H1 (cell line): ENCODE data around the gene CELF3. TPM values are rescaled to one million over a fixed set of nuclear protein-coding genes. Genes with fewer than 3 reads are reported as not detected.
A peak's percentile ranks its signal among the peaks of the same experiment; 100 is the strongest.

ENCODE experiments used
- CTCF ChIA-PET: fragments of 300-600 bp; sonication (Branson Sonifier 250); formaldehyde crosslinking; loops from one replicate; lab custom pipeline; 2021; ENCODE audit not compliant: partially characterized antibody; lab: Charles Lee
- POLR2A ChIA-PET: fragments of 300-600 bp; sonication (Branson Sonifier 250); formaldehyde crosslinking; loops from one replicate; lab custom pipeline; 2021; ENCODE audit warnings: inconsistent platforms; ENCODE audit not compliant: partially characterized antibody; lab: Charles Lee
- DNase-seq, 2 experiments: peaks; one replicate each; pipeline versions ENCODE4 v3.0.0 to v3.0.0-alpha.2; 2010 to 2022; ENCODE audit warnings: low spot score in 2 of 2, low read depth in 1 of 2, mixed read lengths in 1 of 2
- FAIRE-seq: peaks from 2 replicates; lab custom pipeline; 2011; peaks lifted over from hg19 to GRCh38; lab: Jason Lieb, UNC
- H2AFZ ChIP-seq: 2 replicates; pipeline ENCODE4 v1.8.1; 2012; ENCODE audit warnings: low read length, inconsistent platforms
- H2AK5ac ChIP-seq: 2 replicates; pipeline ENCODE4 v1.6.1; 2013; ENCODE audit warnings: low read depth, low read length
- H2BK120ac ChIP-seq: replicated peaks from 2 replicates; pipeline ENCODE3; 2013; ENCODE audit warnings: low read depth, low read length, inconsistent platforms
- H2BK12ac ChIP-seq: 2 replicates; pipeline ENCODE4 v1.6.1; 2013; ENCODE audit warnings: low read depth, low read length
- H2BK15ac ChIP-seq: 2 replicates; pipeline ENCODE4 v1.6.1; 2013; ENCODE audit warnings: low read length
- H2BK20ac ChIP-seq: 2 replicates; pipeline ENCODE4 v1.6.1; 2013; ENCODE audit warnings: low read length
- H2BK5ac ChIP-seq: 2 replicates; pipeline ENCODE4 v1.6.1; 2013; ENCODE audit warnings: low read depth, low read length
- H3K14ac ChIP-seq: 2 replicates; pipeline ENCODE4 v1.6.1; 2013; ENCODE audit warnings: inconsistent platforms; ENCODE audit not compliant: insufficient read length
- H3K18ac ChIP-seq: 2 replicates; pipeline ENCODE4 v1.6.1; 2013; ENCODE audit warnings: low read length; ENCODE audit errors: extremely low read depth
- H3K23ac ChIP-seq: 2 replicates; pipeline ENCODE4 v1.6.1; 2013; ENCODE audit warnings: inconsistent platforms; ENCODE audit not compliant: insufficient read length
- H3K23me2 ChIP-seq: 2 replicates; pipeline ENCODE4 v1.6.1; 2013; ENCODE audit warnings: low read depth, low read length
- H3K27ac ChIP-seq: 2 replicates; pipeline ENCODE4 v1.6.1; 2011; ENCODE audit warnings: low read depth, low read length, inconsistent platforms
- H3K27me3 ChIP-seq, 4 experiments: replicated peaks in 1 of 4; 1 replicate in 1 of 4; 2 replicates in 3 of 4; pipeline versions ENCODE4 v1.6.1 to v1.8.1; 2011 to 2013; ENCODE audit warnings: low read length in 3 of 4, mild to moderate bottlenecking in 3 of 4, inconsistent platforms in 2 of 4, mixed read lengths in 2 of 4, moderate library complexity in 1 of 4; ENCODE audit not compliant: control insufficient read depth in 3 of 4, insufficient read depth in 3 of 4; ENCODE audit errors: extremely low read depth in 1 of 4
- H3K36me3 ChIP-seq, 4 experiments: 2 replicates each; pipeline versions ENCODE4 v1.6.1 to v1.8.1; 2011 to 2013; ENCODE audit warnings: mild to moderate bottlenecking in 4 of 4, low read length in 3 of 4, moderate library complexity in 2 of 4, control low read depth in 1 of 4, inconsistent platforms in 1 of 4; ENCODE audit not compliant: insufficient read depth in 4 of 4, control insufficient read depth in 2 of 4
- H3K4ac ChIP-seq: replicated peaks from 2 replicates; pipeline ENCODE3; 2013; ENCODE audit warnings: low read length, low read depth, mixed read lengths, inconsistent platforms; ENCODE audit not compliant: insufficient read length
- H3K4me1 ChIP-seq, 4 experiments: replicated peaks in 1 of 4; 1 replicate in 1 of 4; 2 replicates in 3 of 4; pipeline versions ENCODE4 v1.6.1 to v1.8.1; 2011 to 2013; ENCODE audit warnings: low read length in 3 of 4, inconsistent platforms in 2 of 4, mixed read lengths in 1 of 4; ENCODE audit not compliant: insufficient read depth in 4 of 4, control insufficient read depth in 3 of 4
- H3K4me2 ChIP-seq, 2 experiments: 2 replicates each; pipeline versions ENCODE4 v1.6.1 to v1.8.1; 2011 to 2013; ENCODE audit warnings: low read depth in 2 of 2, low read length in 2 of 2, control low read depth in 1 of 2, inconsistent platforms in 1 of 2, mild to moderate bottlenecking in 1 of 2; ENCODE audit not compliant: insufficient read depth in 1 of 2
- H3K4me3 ChIP-seq, 4 experiments: fragments of 200-600, 300-600 bp in 1 of 4; sonication (generic), shearing (Covaris generic), sonication (Bioruptor Twin) in 1 of 4; 2 replicates each; pipeline versions ENCODE4 v1.5.1 to v1.8.1; 2011 to 2016; ENCODE audit warnings: low read length in 4 of 4, low read depth in 3 of 4, control low read depth in 2 of 4, inconsistent platforms in 2 of 4, mild to moderate bottlenecking in 2 of 4, mixed read lengths in 1 of 4, moderate library complexity in 1 of 4; ENCODE audit not compliant: insufficient read depth in 2 of 4; ENCODE audit errors: extremely low read depth in 1 of 4
- H3K56ac ChIP-seq: replicated peaks from 2 replicates; pipeline ENCODE3; 2013; ENCODE audit warnings: low read depth, mild to moderate bottlenecking, mixed read lengths, low read length, inconsistent platforms; ENCODE audit not compliant: insufficient read length
- H3K79me1 ChIP-seq: 2 replicates; pipeline ENCODE4 v1.6.1; 2013; ENCODE audit warnings: low read depth, low read length, control low read depth
- H3K79me2 ChIP-seq, 2 experiments: 2 replicates each; pipeline versions ENCODE4 v1.6.1 to v1.8.1; 2012 to 2013; ENCODE audit warnings: low read length in 2 of 2, mild to moderate bottlenecking in 2 of 2, inconsistent platforms in 1 of 2; ENCODE audit not compliant: insufficient read depth in 2 of 2, control insufficient read depth in 1 of 2
- H3K9ac ChIP-seq, 4 experiments: replicated peaks in 1 of 4; 1 replicate in 1 of 4; 2 replicates in 3 of 4; pipeline versions ENCODE4 v1.6.1 to v1.8.1; 2011 to 2013; ENCODE audit warnings: low read depth in 3 of 4, low read length in 3 of 4, control low read depth in 2 of 4, mild to moderate bottlenecking in 2 of 4, moderate library complexity in 2 of 4, inconsistent platforms in 1 of 4; ENCODE audit errors: extremely low read depth in 1 of 4
- H3K9me3 ChIP-seq, 2 experiments: 2 replicates each; pipeline versions ENCODE4 v1.6.1 to v1.8.1; 2012 to 2013; ENCODE audit warnings: mild to moderate bottlenecking in 2 of 2, moderate library complexity in 2 of 2, control low read depth in 1 of 2, inconsistent platforms in 1 of 2, low read depth in 1 of 2, low read length in 1 of 2, mixed read lengths in 1 of 2; ENCODE audit not compliant: insufficient read depth in 2 of 2
- H4K20me1 ChIP-seq, 2 experiments: replicated peaks in 1 of 2; 2 replicates each; pipeline versions ENCODE3 to v1.8.1; 2011 to 2013; ENCODE audit warnings: inconsistent platforms in 2 of 2, low read length in 2 of 2, mild to moderate bottlenecking in 1 of 2; ENCODE audit not compliant: insufficient read depth in 2 of 2, control insufficient read depth in 1 of 2
- H4K5ac ChIP-seq: 2 replicates; pipeline ENCODE4 v1.6.1; 2013; ENCODE audit warnings: low read length, low read depth, mixed read lengths, inconsistent platforms; ENCODE audit not compliant: insufficient read length
- H4K8ac ChIP-seq: 2 replicates; pipeline ENCODE4 v1.8.0; 2013; ENCODE audit warnings: mild to moderate bottlenecking, moderate library complexity, low read length, inconsistent platforms; ENCODE audit not compliant: insufficient read depth; ENCODE audit errors: extremely low read depth
- H4K91ac ChIP-seq: replicated peaks from 2 replicates; pipeline ENCODE3; 2013; ENCODE audit warnings: low read length, mixed read lengths, inconsistent platforms; ENCODE audit not compliant: insufficient read length
- TBP ChIP-seq: IDR thresholded peaks from 2 replicates; pipeline ENCODE4 v1.6.1; 2011; ENCODE audit warnings: low read depth, low read length, improper control_type of control experiment
- WGBS, 2 experiments: shearing (Covaris generic) in 1 of 2; methylation state at CpG; one replicate each; pipeline versions ENCODE4 v1.1.6 to v1.1.7; 2013 to 2015; ENCODE audit warnings: low lambda C conversion rate in 2 of 2, mixed read lengths in 2 of 2, inconsistent platforms in 1 of 2, low coverage in 1 of 2, missing lambda C conversion rate in 1 of 2; ENCODE audit not compliant: insufficient replicate concordance in 2 of 2, insufficient coverage in 1 of 2, insufficient read length in 1 of 2; ENCODE audit errors: extremely low coverage in 1 of 2, missing lambda C conversion rate in 1 of 2; 5-methylcytosine and 5-hydroxymethylcytosine counted together
- polyA plus RNA-seq, 7 experiments: library from polyadenylated mRNA; depleted of rRNA in 3 of 7; stranded (reverse) in 5 of 7; unstranded in 2 of 7; fragments of >200 nt in 5 of 7; fragments of 200-250 nt in 2 of 7; gene quantifications; 1 replicate in 5 of 7; 2 replicates in 1 of 7; 4 replicates in 1 of 7; pipeline versions ENCODE4 v1.2.1 to v1.2.3, GENCODE V29; 2011 to 2013; ENCODE audit warnings: missing spikeins in 2 of 7, mixed read lengths in 2 of 7
- total RNA-seq: library from RNA; stranded (reverse); fragmentation: NEBNext Ultra II Directional; extraction: Animal tissue kit (Norgen Biotek cat#: 25700); gene quantifications from 2 replicates; pipeline ENCODE4 v1.2.1, GENCODE V29; 2021

The CELF3 gene
- total and polyA plus RNA-seq, 2 of the 8 experiments (the other 6 are each of a cell fraction or from before 2014, with no cell fraction given) = 0.34 to 1.2 TPM

GRCh38 chr1:151706464-151707415 lies 9.9 kb downstream of the CELF3 start:
- CTCF ChIA-PET = interaction anchor here (0.5 to 2.6 kb wide), 7 partner anchors 9 to 130 kb away, joined by 3 to 12 read pairs (median 4); partner anchors contain the start of genes CELF3 and RIIAD1
- no peak overlapping the region; the same call in 1 of the 2 replicates for H2BK5ac ChIP-seq

More at GRCh38 chr1:151706464-151707415, 9.9 kb downstream of the CELF3 start:
- H3K23me2 ChIP-seq = no peaks in the 10 kb centered on the region
- H3K79me2 ChIP-seq = no peaks in the 10 kb centered on the region
- no peak overlapping the region for H4K91ac ChIP-seq
- H2BK20ac ChIP-seq = no peak overlapping the region
- DNase-seq (no peak), FAIRE-seq (no peak)
- no peaks in the 10 kb centered on the region; a peak in 1 of 7 replicates for H3K27me3 ChIP-seq
- no peak overlapping the region for H3K4ac ChIP-seq
- no peak for TF ChIP-seq TBP
- no peaks in the 10 kb centered on the region for H3K36me3 ChIP-seq
- no peak overlapping the region for H2BK120ac ChIP-seq
- no peak overlapping the region for H3K4me2 ChIP-seq
- H3K9me3 ChIP-seq = no peaks in the 10 kb centered on the region
- no peak overlapping the region for H2BK15ac ChIP-seq
- H4K5ac ChIP-seq = no peak overlapping the region
- peaks cover 0 to 3% of the 10 kb centered on the region in 2 experiments for H4K20me1 ChIP-seq
- H3K9ac ChIP-seq = no peak overlapping the region
- POLR2A ChIA-PET = interaction anchor here (1.4 kb wide), 1 partner anchor 9 kb away, joined by 3 read pairs; no protein-coding TSS in a partner anchor
- H3K23ac ChIP-seq = no peak overlapping the region
- WGBS, 2 experiments = 86% methylated on average over 18 of the region's 21 CpGs; no CpG with 5 or more reads in 1 of the 2 experiments
- 0 out of 2 replicates have a peak overlapping the region, but pooled peaks have one; percentile 76 for H2AK5ac ChIP-seq
- H3K18ac ChIP-seq = no peak overlapping the region; the same call in 1 of the 2 replicates
- H3K79me1 ChIP-seq = no peaks in the 10 kb centered on the region
- peaks cover 0 to 5% (median 2%) of the 10 kb centered on the region in 4 experiments; a peak in 3 of 7 replicates for H3K4me1 ChIP-seq
- no peak overlapping the region for H3K4me3 ChIP-seq
- no peak overlapping the region for H3K27ac ChIP-seq
- no peak overlapping the region for H4K8ac ChIP-seq
- no peak overlapping the region for H3K56ac ChIP-seq
- 0 out of 2 replicates have a peak overlapping the region, but pooled peaks have one; percentile 0 for H2BK12ac ChIP-seq
- no peak overlapping the region for H2AFZ ChIP-seq
- no peak overlapping the region for H3K14ac ChIP-seq
